ENCODE results near the gene DDX27. TPM values are rescaled to one million over a fixed set of nuclear protein-coding genes. Genes with fewer than 3 reads are reported as not detected.

DDX27 gene
- total RNA-seq, 4 donors from 2014 or later = 21.4 to 28.8 (median 23.4) TPM

DNA sequence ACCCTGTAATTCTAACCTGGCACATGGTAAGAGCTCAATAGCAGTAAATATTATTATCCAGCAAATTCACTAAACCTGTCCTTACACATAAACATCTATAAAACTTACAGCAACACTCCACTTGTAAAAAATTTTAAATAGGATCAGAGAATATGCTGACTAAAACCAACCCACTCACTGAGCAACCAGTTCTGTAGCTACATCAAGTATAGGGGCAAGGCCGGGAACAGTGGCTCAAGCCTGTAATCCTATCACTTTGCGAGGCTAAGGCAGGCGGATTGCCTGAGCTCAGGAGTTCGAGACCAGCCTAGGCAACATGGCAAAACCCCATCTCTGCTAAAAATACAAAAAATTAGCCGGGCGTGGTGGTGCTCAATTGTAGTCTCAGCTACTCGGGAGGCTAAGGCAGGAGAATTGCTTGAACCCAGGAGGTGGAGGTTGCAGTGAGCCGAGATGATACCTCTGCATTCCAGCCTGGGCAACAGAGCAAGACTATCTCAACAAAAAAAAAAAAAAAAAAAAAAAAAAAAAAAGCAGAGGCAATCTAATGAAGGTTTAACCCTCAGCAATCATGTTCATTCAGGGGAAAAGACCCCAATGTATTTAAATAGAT lies 37.8 kb upstream of the DDX27 start:
- TF ChIP-seq, protein P1, sequence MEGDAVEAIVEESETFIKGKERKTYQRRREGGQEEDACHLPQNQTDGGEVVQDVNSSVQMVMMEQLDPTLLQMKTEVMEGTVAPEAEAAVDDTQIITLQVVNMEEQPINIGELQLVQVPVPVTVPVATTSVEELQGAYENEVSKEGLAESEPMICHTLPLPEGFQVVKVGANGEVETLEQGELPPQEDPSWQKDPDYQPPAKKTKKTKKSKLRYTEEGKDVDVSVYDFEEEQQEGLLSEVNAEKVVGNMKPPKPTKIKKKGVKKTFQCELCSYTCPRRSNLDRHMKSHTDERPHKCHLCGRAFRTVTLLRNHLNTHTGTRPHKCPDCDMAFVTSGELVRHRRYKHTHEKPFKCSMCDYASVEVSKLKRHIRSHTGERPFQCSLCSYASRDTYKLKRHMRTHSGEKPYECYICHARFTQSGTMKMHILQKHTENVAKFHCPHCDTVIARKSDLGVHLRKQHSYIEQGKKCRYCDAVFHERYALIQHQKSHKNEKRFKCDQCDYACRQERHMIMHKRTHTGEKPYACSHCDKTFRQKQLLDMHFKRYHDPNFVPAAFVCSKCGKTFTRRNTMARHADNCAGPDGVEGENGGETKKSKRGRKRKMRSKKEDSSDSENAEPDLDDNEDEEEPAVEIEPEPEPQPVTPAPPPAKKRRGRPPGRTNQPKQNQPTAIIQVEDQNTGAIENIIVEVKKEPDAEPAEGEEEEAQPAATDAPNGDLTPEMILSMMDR (IDR thresholded peaks at IDR 0.05; ENCODE audit: low read depth) = no peak

DNA sequence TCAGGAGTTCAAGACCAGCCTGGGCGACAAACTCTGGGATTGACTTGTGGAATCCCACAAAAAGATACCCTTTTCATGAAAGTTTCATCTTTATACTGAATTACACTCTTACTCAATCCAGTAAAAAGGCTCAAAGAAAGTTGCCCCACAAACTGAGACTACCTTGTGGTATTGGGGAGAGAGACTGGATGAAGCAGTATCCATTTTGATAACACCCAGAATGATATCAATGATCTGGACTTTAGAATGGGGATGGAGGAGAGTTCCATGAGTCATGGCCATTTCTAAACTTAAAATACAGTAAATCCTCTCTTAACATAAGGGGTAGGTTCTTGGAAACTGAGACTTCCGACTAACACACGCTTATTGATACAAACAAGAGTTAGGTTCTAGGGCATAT lies 35.8 kb upstream of the DDX27 start:
- TF ChIP-seq, protein P1 (IDR thresholded peaks at IDR 0.05; ENCODE audit: low read depth) = no peak

DNA sequence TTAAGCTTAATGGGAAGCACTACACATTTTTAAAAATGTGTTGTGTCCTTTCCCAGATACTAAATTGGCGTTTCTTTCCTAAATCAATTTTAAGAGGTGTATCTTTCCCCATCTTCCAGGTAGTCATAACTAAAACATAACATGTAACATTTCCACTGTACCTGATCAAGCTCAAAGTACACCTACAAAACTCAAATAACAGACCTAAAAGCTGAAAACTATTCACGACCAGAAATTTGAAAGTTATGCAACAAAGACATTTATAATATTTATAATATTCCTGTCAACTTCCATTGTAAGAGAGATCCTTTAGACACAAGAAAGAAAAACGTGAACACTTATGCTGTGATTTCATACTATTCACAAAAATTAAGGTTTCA lies 34.5 kb upstream of the DDX27 start:
- TF ChIP-seq, protein P1 (IDR thresholded peaks at IDR 0.05; ENCODE audit: low read depth) = no peak

DNA sequence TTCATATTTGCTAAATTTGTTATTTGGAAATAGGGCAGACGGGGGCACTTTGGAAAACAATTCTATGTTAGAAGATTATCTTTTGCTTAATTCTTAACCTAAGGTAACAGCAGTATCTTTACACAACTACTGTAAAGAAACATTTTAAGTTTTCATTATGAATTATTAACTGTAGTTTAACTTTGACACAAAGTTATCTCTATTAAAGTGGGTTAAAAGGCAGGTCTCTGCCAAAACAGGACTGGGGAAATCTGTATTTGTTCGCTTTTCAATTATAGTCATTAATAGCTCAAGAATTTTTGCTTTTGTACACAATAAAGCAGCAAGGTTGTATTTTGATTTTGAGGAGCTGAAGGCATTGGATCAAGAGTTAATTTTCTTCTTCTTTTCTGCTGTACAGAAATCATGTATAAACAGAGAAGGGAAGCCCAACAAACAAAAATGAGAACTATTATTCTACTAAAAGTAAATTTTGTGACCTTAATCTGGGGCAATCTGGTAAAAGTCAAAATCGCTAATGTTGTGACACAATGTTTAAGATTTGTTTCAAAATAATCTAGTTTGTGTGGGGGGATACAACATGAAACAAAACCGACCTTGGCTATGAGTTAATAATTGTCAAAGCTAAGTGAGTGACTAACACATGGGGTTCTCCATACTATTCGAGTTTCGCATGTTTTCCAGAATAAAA lies 34.0 kb upstream of the DDX27 start:
- TF ChIP-seq, protein P1 (IDR thresholded peaks at IDR 0.05; ENCODE audit: low read depth) = no peak

DNA sequence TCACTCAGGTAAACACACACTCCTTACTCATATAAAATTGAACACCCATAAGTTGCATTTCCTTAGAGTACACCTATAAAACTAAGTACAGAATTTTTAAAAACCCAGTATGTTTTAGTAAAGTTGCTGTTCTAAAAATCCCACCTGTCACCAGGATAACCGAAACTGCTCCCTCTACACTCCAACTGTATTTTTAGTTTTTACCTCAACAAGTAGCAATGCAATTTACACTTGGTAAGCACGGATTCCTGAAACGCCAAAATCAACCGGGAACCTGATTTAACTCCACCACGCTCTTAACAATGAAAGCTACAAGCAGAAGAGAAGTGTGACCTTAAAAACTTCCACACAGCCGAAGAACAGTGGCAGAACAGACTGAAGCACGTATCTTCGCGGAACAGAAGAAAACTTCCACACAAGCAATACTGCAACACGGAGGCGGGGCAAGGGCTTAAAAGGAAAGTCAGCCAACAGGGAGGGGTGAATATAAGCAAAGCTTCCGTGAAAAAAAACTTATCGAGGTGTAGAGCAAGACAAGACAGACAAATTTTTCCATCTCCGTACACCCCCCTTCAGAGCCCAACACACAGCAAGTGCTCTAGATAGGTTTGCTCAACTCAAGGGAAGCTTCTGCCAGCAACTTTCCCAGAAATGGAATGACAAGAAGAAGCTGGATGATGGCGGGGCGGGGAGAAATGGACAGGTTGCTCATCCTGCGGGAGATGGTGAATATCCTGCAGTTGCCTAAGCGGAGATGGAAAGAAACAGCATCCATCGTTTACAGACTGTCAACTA lies 32.5 kb upstream of the DDX27 start:
- TF ChIP-seq, protein P1 (IDR thresholded peaks at IDR 0.05; ENCODE audit: low read depth) = no peak

DNA sequence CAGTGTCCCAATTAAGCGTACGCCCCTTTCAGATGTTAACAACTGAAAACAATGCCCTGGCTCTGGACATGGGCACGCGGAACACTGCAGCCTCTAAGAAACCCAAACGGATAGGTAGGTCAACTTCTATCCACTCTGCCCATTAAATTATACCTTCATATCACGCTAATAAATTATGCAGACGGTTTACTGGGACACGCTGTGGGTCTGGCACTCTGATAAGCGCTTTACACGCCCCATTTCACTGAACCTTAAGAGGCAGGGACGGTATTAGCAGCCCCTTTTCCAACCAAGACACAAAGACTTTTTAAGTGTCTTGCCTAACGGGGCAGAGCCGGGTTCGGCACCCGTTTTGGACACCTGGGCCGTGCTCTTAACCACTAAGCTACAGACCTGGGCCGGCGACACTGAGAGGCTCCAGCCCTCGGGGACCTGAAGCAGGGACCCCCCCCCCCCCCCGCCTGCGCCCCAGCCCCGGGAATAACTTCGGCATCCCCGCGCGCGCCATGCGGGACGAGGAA lies 31.8 kb upstream of the DDX27 start:
- TF ChIP-seq, protein P1 (IDR thresholded peaks at IDR 0.05; ENCODE audit: low read depth) = no peak

All from subcutaneous adipose tissue (tissue), 4 donors.